ENCODE measurements around the gene ZDHHC1. TPM values are rescaled to one million over a fixed set of nuclear protein-coding genes. Genes with fewer than 3 reads are reported as not detected.

The ZDHHC1 gene
- total and polyA plus RNA-seq, 2 donors (not counting 3 experiments of a cell fraction or from before 2014, with no cell fraction given): 11.4 to 14.4 TPM

GRCh38 chr16:67393111-67393787 lies 23.0 kb downstream of the ZDHHC1 start, which contains the start of gene TPPP3:
TSS of gene TPPP3 (minus strand) at chr16:67393498. CDS start at chr16:67391111, 2,387 bp downstream.
- intact Hi-C loops (cut with micrococcal nuclease) (loop anchor here (1.0 to 10.0 kb wide), 7 partner anchors 21 to 438 kb away; partner anchors contain the start of genes E2F4, ELMO3, EXOC3L1 and KCTD19), dilution Hi-C loops (cut with MboI; ENCODE audit: extremely low pct_ligation_motif_present, low sequenced_read_pairs) (no loop called here)
- BruUV-seq (replicated peaks): no TSS peak
- no peaks in the 10 kb centered on the region for H3K9me3 ChIP-seq (replicated peaks; ENCODE audit: control insufficient read depth, insufficient read depth, low read length)
- ChIA-PET CTCF (interaction anchor here (0.6 to 3.1 kb wide), 23 partner anchors 8 to 447 kb away, joined by 3 to 34 read pairs (median 4); partner anchors contain the start of genes FHOD1, KCTD19 and LRRC36), POLR2A (interaction anchor here (0.6 kb wide), 1 partner anchor 119 kb away, joined by 3 read pairs; no protein-coding TSS in a partner anchor)
- H3K36me3 ChIP-seq (ENCODE audit: control insufficient read depth in 2 of 2, extremely low read depth in 1 of 2, insufficient read depth in 2 of 2, low read length in 2 of 2): no peaks in the 10 kb centered on the region
- peak within 1 kb of the TSS; percentile 46 for H3K4me2 ChIP-seq (ENCODE audit: insufficient read depth, low read length)
- peaks cover 9 to 11% of the 10 kb centered on the region in 2 experiments for H3K27me3 ChIP-seq (ENCODE audit: control insufficient read depth in 2 of 2, insufficient read depth in 2 of 2, low read length in 2 of 2)
- TF ChIP-seq EZH2 (IDR thresholded peaks at IDR 0.05; ENCODE audit: borderline replicate concordance, low read depth, low read length, severe bottlenecking) (no peak), MYC (IDR thresholded peaks at IDR 0.05; ENCODE audit: low read depth, low read length) (no peak), CTCF (IDR thresholded peaks at IDR 0.05; ENCODE audit: extremely low read depth in 1 of 2, insufficient read depth in 1 of 2, low read depth in 1 of 2, low read length in 2 of 2) (peak; percentile 63 to 85), GATA2 (IDR thresholded peaks at IDR 0.05; ENCODE audit: insufficient read depth, insufficient read length, low read depth, low read length) (no peak), POLR2AphosphoS5 (IDR thresholded peaks at IDR 0.05; ENCODE audit: insufficient read depth, low read depth, low read length) (peak; percentile 8), FOS (IDR thresholded peaks at IDR 0.05; ENCODE audit: borderline replicate concordance, insufficient read depth, low read length) (no peak), MAX (IDR thresholded peaks at IDR 0.05; ENCODE audit: insufficient read depth, insufficient read length) (no peak)
- no peaks in the 10 kb centered on the region for H3K9me1 ChIP-seq (replicated peaks; ENCODE audit: control insufficient read depth, extremely low read depth, insufficient read depth, low read length)
- H3K4me3 ChIP-seq (replicated peaks in 1 of 3; ENCODE audit: insufficient read depth in 1 of 3, low read depth in 1 of 3, low read length in 3 of 3): peak within 1 kb of the TSS in 2 of 3 experiments; percentile 9 to 26
- no peaks in the 10 kb centered on the region for H3K79me2 ChIP-seq (ENCODE audit: control insufficient read depth, insufficient read depth, low read length)
- H3K4me1 ChIP-seq (ENCODE audit: control insufficient read depth, extremely low read depth, insufficient read depth, low read length): peaks cover 13% of the 10 kb centered on the region
- H3K9ac ChIP-seq (replicated peaks; ENCODE audit: extremely low read depth, insufficient read depth, low read length): peak within 1 kb of the TSS; percentile 2
- FAIRE-seq: peak; percentile 90
- H4K20me1 ChIP-seq (replicated peaks; ENCODE audit: control insufficient read depth, extremely low read depth, insufficient read depth, low read length): no peaks in the 10 kb centered on the region
- peak; percentile 81 for DNase-seq (ENCODE audit: low read depth, low spot score)
- H3K27ac ChIP-seq (ENCODE audit: insufficient read depth, low read depth, low read length): no peak within 1 kb of the TSS
- H2AFZ ChIP-seq (ENCODE audit: low read depth, low read length): peak within 1 kb of the TSS; percentile 77
